K562 (cell line): Measurements from ENCODE around the gene CSTB. TPM values are rescaled to one million over a fixed set of nuclear protein-coding genes. Genes with fewer than 3 reads are reported as not detected.

Source experiments
- ATAC-seq: fragments of 200-7000 bp; cut with Tn5 transposase; 3 replicates; pipeline ENCODE4 v1.9.1; 2020; ENCODE audit warnings: moderate library complexity
- BruUV-seq: library from RNA; stranded (reverse); fragments of 400-500 nt; replicated peaks from 2 replicates; lab custom pipeline; 2021; lab: Mats Ljungman, UMichigan
- CTCF ChIA-PET: fragments of 300-600 bp; formaldehyde crosslinking; extraction: SDS; loops from one replicate; lab custom pipeline; 2021; ENCODE audit warnings: low intra/inter-chr PET ratio; lab: Yijun Ruan, JAX
- POLR2A ChIA-PET: fragments of 300-600, 350-650 bp; sonication (Branson Sonifier 250); formaldehyde crosslinking; extraction: SDS; loops from one replicate; lab custom pipeline; 2021; ENCODE audit warnings: antibody characterized with exemption, inconsistent platforms; lab: Yijun Ruan, JAX
- DNase-seq, 4 experiments: peaks; one replicate each; pipeline versions ENCODE4 v3.0.0 to v3.0.0-alpha.2; 2011 to 2018; ENCODE audit warnings: low spot score in 3 of 4, mixed read lengths in 3 of 4; ENCODE audit errors: extremely low read depth in 1 of 4
- FAIRE-seq: peaks from 2 replicates; lab custom pipeline; 2011; peaks lifted over from hg19 to GRCh38; lab: Jason Lieb, UNC
- H2AFZ ChIP-seq: 2 replicates; pipeline ENCODE4 v1.6.0; 2011; ENCODE audit warnings: low read depth, low read length, control low read depth, inconsistent platforms
- H3K27ac ChIP-seq: fragments of 200-600 bp; 3 replicates; pipeline ENCODE4 v1.8.0; 2011; ENCODE audit warnings: low read depth, mild to moderate bottlenecking, control low read depth, inconsistent platforms, low read length, moderate library complexity, mixed read lengths; ENCODE audit errors: extremely low read depth
- H3K27me3 ChIP-seq, 2 experiments: fragments of 300-600 bp in 1 of 2; 2 replicates in 1 of 2; 3 replicates in 1 of 2; pipeline versions ENCODE4 v1.6.0 to v1.8.0; 2011; ENCODE audit warnings: inconsistent platforms in 2 of 2, low read length in 2 of 2, mild to moderate bottlenecking in 1 of 2, mixed read lengths in 1 of 2, moderate library complexity in 1 of 2; ENCODE audit not compliant: control insufficient read depth in 2 of 2, insufficient read depth in 2 of 2
- H3K36me3 ChIP-seq: fragments of 300-600 bp; 3 replicates; pipeline ENCODE4 v1.8.0; 2011; ENCODE audit warnings: mild to moderate bottlenecking, low read length, inconsistent platforms; ENCODE audit not compliant: control insufficient read depth, insufficient read depth
- H3K4me1 ChIP-seq, 2 experiments: fragments of 200-600 bp in 1 of 2; replicated peaks in 1 of 2; 2 replicates in 1 of 2; 3 replicates in 1 of 2; pipeline versions ENCODE4 v1.5.1 to v1.8.0; 2011; ENCODE audit warnings: inconsistent platforms in 2 of 2, low read length in 2 of 2, mild to moderate bottlenecking in 1 of 2, mixed read lengths in 1 of 2, moderate library complexity in 1 of 2; ENCODE audit not compliant: control insufficient read depth in 2 of 2, insufficient read depth in 2 of 2
- H3K4me2 ChIP-seq: 2 replicates; pipeline ENCODE4 v1.6.1; 2011; ENCODE audit warnings: low read length, control low read depth, inconsistent platforms, mixed read lengths; ENCODE audit not compliant: insufficient read depth
- H3K4me3 ChIP-seq: fragments of 200-600 bp; sonication (generic), shearing (Covaris generic); 2 replicates; pipeline ENCODE4 v1.5.1; 2016; ENCODE audit warnings: control low read depth, inconsistent platforms
- H3K79me2 ChIP-seq: fragments of 200-600 bp; 3 replicates; pipeline ENCODE4 v1.8.0; 2011; ENCODE audit warnings: low read length, inconsistent platforms; ENCODE audit not compliant: control insufficient read depth, insufficient read depth
- H3K9ac ChIP-seq, 2 experiments: 2 replicates each; pipeline versions ENCODE4 v1.6.0 to v1.6.1; 2011; ENCODE audit warnings: low read depth in 2 of 2, low read length in 2 of 2, control low read depth in 1 of 2, inconsistent platforms in 1 of 2, mild to moderate bottlenecking in 1 of 2, mixed read lengths in 1 of 2; ENCODE audit not compliant: insufficient read depth in 1 of 2
- H3K9me1 ChIP-seq: one replicate; pipeline ENCODE4 v1.6.0; 2011; ENCODE audit warnings: inconsistent platforms, mild to moderate bottlenecking, low read length, moderate library complexity; ENCODE audit not compliant: control insufficient read depth, insufficient read depth
- H3K9me3 ChIP-seq: replicated peaks from 2 replicates; pipeline ENCODE4 v1.5.1; 2011; ENCODE audit warnings: low read depth, low read length, inconsistent platforms; ENCODE audit not compliant: control insufficient read depth, insufficient read depth
- H4K20me1 ChIP-seq: replicated peaks from 2 replicates; pipeline ENCODE4 v1.6.1; 2011; ENCODE audit warnings: low read length, inconsistent platforms, mixed read lengths; ENCODE audit not compliant: control insufficient read depth, insufficient read depth
- ATF7 ChIP-seq: fragments of 450-650 bp; IDR thresholded peaks from 2 replicates; pipeline ENCODE4 v1.7.1; 2014; ENCODE audit warnings: mild to moderate bottlenecking, moderate library complexity
- DPF2 ChIP-seq: fragments of 450-650 bp; IDR thresholded peaks from 2 replicates; pipeline ENCODE4 v1.6.1; 2016
- FIP1L1 ChIP-seq: fragments of 200-400 bp; formaldehyde crosslinking; IDR thresholded peaks from 2 replicates; pipeline ENCODE4 v1.6.1; 2018; ENCODE audit warnings: mild to moderate bottlenecking, low read depth, low read length; ENCODE audit not compliant: poor library complexity, severe bottlenecking
- FOXJ2 ChIP-seq: fragments of 200-800 bp; sonication (Bioruptor generic); IDR thresholded peaks from 2 replicates; pipeline ENCODE4 v1.6.1; 2016; ENCODE audit warnings: missing genetic modification characterization, missing compliant biosample characterization
- MTA1 ChIP-seq: fragments of 450-650 bp; IDR thresholded peaks from 2 replicates; pipeline ENCODE4 v1.6.1; 2017; ENCODE audit warnings: borderline replicate concordance
- NUFIP1 ChIP-seq: fragments of 450-650 bp; IDR thresholded peaks from 2 replicates; pipeline ENCODE4 v1.6.1; 2018; ENCODE audit not compliant: partially characterized antibody
- SRSF1 ChIP-seq: fragments of 200-400 bp; formaldehyde crosslinking; IDR thresholded peaks from 2 replicates; pipeline ENCODE4 v1.6.1; 2017; ENCODE audit warnings: mild to moderate bottlenecking, low read depth, low read length, moderate library complexity
- ZC3H4 ChIP-seq: sonication (generic); formaldehyde crosslinking; IDR thresholded peaks from 2 replicates; pipeline ENCODE4 v1.9.0; 2021; ENCODE audit warnings: missing genetic modification reagents, borderline replicate concordance
- ZNF124 ChIP-seq: sonication (generic); formaldehyde crosslinking; IDR thresholded peaks from 2 replicates; pipeline ENCODE4 v1.8.1; 2022; ENCODE audit warnings: missing genetic modification reagents
- ZNF316 ChIP-seq: fragments of 450-650 bp; IDR thresholded peaks from 2 replicates; pipeline ENCODE4 v1.6.1; 2016
- WGBS: fragments of 100-300 bp; shearing (Covaris generic); methylation state at CpG from one replicate; pipeline ENCODE4 v1.1.6; 2016; ENCODE audit warnings: low coverage, mixed read lengths; ENCODE audit not compliant: insufficient coverage; ENCODE audit errors: missing lambda C conversion rate; 5-methylcytosine and 5-hydroxymethylcytosine counted together
- in situ Hi-C: fragments of 300-500 bp; cut with MboI; formaldehyde crosslinking; loops from 4 replicates; pipeline ENCODE4 v1.15.0; 2018; ENCODE audit warnings: inconsistent platforms, mixed read lengths
- intact Hi-C: fragments of 100-400 bp; cut with micrococcal nuclease; formaldehyde crosslinking; loops from 2 replicates; pipeline ENCODE4 v1.14.2; 2022
- polyA plus RNA-seq, 8 experiments: library from polyadenylated mRNA; depleted of rRNA in 4 of 8; stranded (reverse) in 5 of 8; unstranded in 3 of 8; fragments of >200 nt; fragmentation: Nextera tagmentation in 2 of 8; fragmentation: Illumina TruSeq in 1 of 8; extraction: Ambion mirVana in 2 of 8; extraction: Trizol in 1 of 8; gene quantifications; 2 replicates each; pipeline versions ENCODE4 v1.2.1 to v1.2.3, GENCODE V29; 2011 to 2014; ENCODE audit warnings: inconsistent platforms in 1 of 8, missing spikeins in 1 of 8
- total RNA-seq, 7 experiments: library from RNA; depleted of rRNA in 6 of 7; stranded (reverse); fragments of >200 nt in 6 of 7; fragmentation: Illumina TruSeq in 2 of 7; extraction: Trizol in 2 of 7; gene quantifications; 2 replicates each; pipeline versions ENCODE4 v1.2.1 to v1.2.3, GENCODE V29; 2011 to 2021; ENCODE audit warnings: low replicate concordance in 1 of 7
- TF ChIP-seq, protein P1 (sequence below): fragments of 450-650 bp; IDR thresholded peaks from 2 replicates; pipeline ENCODE4 v1.6.1; 2016
- TF ChIP-seq, protein P2 (sequence below): fragments of 250-450 bp; sonication (Bioruptor Pico); IDR thresholded peaks from 2 replicates; pipeline ENCODE4 v1.5.0; 2020; ENCODE audit warnings: mild to moderate bottlenecking

CSTB gene
- total and polyA plus RNA-seq, 9 of the 15 experiments (the other 6 are each of a cell fraction or from before 2014, with no cell fraction given) = 12.4 to 65.0 (median 31.7) TPM

DNA sequence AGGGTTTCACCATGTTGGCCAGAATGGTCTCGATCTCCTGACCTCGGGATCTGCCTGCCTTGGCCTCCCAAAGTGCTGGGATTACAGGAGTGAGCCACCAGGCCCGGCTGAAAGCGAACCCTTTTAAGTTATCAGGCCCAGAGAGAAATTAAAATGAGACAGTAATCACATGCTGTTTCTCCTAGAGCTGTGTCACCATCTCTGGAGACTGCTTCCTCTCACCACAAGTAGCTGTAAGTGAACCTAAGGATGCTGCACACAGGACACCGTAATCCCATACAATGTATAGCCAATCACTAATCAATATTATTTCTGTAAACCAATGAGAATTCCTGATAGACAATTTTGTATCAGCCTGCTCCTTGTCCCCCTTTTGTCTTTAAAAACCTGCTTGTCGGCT, 5.7 kb upstream of the CSTB start:
- Histone ChIP-seq H3K27me3 (peaks cover 0 to 5% of the 10 kb centered on the region in 2 experiments; a peak in 2 of 5 replicates), H3K9ac (no peak overlapping the region), H3K9me3 (no peaks in the 10 kb centered on the region), H3K4me1 (peaks cover 8 to 25% of the 10 kb centered on the region in 2 experiments), H2AFZ (no peak overlapping the region), H3K27ac (no peak overlapping the region), H3K79me2 (no peaks in the 10 kb centered on the region), H3K9me1 (peaks cover 2% of the 10 kb centered on the region), H3K4me2 (no peak overlapping the region), H3K36me3 (no peaks in the 10 kb centered on the region), H3K4me3 (no peak overlapping the region), H4K20me1 (no peaks in the 10 kb centered on the region)
- DNase-seq (no peak), ATAC-seq (no peak), FAIRE-seq (no peak)
- WGBS = 44% methylated on average over 6 of the region's 6 CpGs
- in situ Hi-C loops (loop anchor here (25.0 kb wide), 1 partner anchor 355 kb away; the partner anchor contains the start of gene GATD3), intact Hi-C loops (no loop called here)
- POLR2A ChIA-PET = interaction anchor here (0.6 to 1.3 kb wide), 3 partner anchors 20 to 130 kb away, joined by 3 to 5 read pairs (median 3); no protein-coding TSS in a partner anchor
- BruUV-seq = no TSS peak
- TF ChIP-seq SRSF1 (no peak), ZNF124 (no peak), FOXJ2 (tag) (no peak), MTA1 (no peak), FIP1L1 (no peak), ZNF316 (no peak), DPF2 (no peak), ATF7 (no peak), ZC3H4 (no peak), NUFIP1 (no peak)
- TF ChIP-seq, protein P1, sequence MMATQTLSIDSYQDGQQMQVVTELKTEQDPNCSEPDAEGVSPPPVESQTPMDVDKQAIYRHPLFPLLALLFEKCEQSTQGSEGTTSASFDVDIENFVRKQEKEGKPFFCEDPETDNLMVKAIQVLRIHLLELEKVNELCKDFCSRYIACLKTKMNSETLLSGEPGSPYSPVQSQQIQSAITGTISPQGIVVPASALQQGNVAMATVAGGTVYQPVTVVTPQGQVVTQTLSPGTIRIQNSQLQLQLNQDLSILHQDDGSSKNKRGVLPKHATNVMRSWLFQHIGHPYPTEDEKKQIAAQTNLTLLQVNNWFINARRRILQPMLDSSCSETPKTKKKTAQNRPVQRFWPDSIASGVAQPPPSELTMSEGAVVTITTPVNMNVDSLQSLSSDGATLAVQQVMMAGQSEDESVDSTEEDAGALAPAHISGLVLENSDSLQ = no peak
- TF ChIP-seq, protein P2, sequence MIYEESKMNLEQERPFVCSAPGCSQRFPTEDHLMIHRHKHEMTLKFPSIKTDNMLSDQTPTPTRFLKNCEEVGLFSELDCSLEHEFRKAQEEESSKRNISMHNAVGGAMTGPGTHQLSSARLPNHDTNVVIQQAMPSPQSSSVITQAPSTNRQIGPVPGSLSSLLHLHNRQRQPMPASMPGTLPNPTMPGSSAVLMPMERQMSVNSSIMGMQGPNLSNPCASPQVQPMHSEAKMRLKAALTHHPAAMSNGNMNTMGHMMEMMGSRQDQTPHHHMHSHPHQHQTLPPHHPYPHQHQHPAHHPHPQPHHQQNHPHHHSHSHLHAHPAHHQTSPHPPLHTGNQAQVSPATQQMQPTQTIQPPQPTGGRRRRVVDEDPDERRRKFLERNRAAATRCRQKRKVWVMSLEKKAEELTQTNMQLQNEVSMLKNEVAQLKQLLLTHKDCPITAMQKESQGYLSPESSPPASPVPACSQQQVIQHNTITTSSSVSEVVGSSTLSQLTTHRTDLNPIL (CRISPR knock-in tag) = no peak
- CTCF ChIA-PET = no interaction called here
